ENCODE measurements around the gene RNF220. TPM values are rescaled to one million over a fixed set of nuclear protein-coding genes. Genes with fewer than 3 reads are reported as not detected.

Gene RNF220
- total RNA-seq, 1 experiment from 2014 or later: 66.6 TPM

GRCh38 chr1:44407430-44408211 lies 2.6 kb downstream of the RNF220 start:
- no peak for ATAC-seq
- intact Hi-C loops (cut with micrococcal nuclease): no loop called here

DNA sequence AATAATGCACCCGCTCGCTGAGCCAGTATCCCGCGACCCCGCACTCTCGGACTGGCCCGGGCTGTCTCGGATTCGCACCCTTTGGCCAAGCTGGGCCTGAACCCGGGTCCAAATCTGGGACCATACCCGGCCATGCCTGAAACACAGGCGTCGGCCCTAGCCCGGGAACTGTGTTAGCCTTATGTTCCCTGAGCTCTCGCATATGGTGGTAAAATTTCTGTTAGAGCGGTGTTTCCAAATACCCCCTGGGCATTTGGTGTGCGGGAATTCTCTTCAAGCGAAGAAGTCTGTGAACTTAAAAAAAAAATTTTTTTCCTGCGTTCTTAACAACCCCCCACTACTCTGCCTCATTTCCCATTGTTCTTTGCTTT lies 3.1 kb downstream of the RNF220 start:
- intact Hi-C loops (cut with micrococcal nuclease): no loop called here
- no peak overlapping the region; the same call in 1 of the 2 replicates for H3K4me3 ChIP-seq (ENCODE audit: low read length)
- no peak for ATAC-seq
- no TSS peak for BruUV-seq (replicated peaks)
- H3K27me3 ChIP-seq (ENCODE audit: low read length): peaks cover 12% of the 10 kb centered on the region
- no peak overlapping the region for H2AFZ ChIP-seq (ENCODE audit: low read length)
- H3K9me2 ChIP-seq (replicated peaks; ENCODE audit: low read length): no peaks in the 10 kb centered on the region
- no peak overlapping the region for H3K4me2 ChIP-seq (ENCODE audit: low read length)
- DNase-seq: no peak
- no peaks in the 10 kb centered on the region for H3K36me3 ChIP-seq (ENCODE audit: low read depth, low read length)
- peaks cover 8% of the 10 kb centered on the region; the same call in 1 of the 2 replicates for H3K4me1 ChIP-seq (ENCODE audit: insufficient read depth, low read length)
- TF ChIP-seq EZH2 (IDR thresholded peaks at IDR 0.05; ENCODE audit: low read length, unreplicated experiment) (no peak), EZH2phosphoT487 (IDR thresholded peaks at IDR 0.05; ENCODE audit: borderline replicate concordance, low read length) (no peak)
- TF ChIP-seq, protein P1, sequence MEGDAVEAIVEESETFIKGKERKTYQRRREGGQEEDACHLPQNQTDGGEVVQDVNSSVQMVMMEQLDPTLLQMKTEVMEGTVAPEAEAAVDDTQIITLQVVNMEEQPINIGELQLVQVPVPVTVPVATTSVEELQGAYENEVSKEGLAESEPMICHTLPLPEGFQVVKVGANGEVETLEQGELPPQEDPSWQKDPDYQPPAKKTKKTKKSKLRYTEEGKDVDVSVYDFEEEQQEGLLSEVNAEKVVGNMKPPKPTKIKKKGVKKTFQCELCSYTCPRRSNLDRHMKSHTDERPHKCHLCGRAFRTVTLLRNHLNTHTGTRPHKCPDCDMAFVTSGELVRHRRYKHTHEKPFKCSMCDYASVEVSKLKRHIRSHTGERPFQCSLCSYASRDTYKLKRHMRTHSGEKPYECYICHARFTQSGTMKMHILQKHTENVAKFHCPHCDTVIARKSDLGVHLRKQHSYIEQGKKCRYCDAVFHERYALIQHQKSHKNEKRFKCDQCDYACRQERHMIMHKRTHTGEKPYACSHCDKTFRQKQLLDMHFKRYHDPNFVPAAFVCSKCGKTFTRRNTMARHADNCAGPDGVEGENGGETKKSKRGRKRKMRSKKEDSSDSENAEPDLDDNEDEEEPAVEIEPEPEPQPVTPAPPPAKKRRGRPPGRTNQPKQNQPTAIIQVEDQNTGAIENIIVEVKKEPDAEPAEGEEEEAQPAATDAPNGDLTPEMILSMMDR (conservative IDR thresholded peaks at IDR 0.05; ENCODE audit: low read depth, low read length): no peak
- H4K20me1 ChIP-seq (ENCODE audit: low read length): no peaks in the 10 kb centered on the region
- H3K9ac ChIP-seq (ENCODE audit: low read length): no peak overlapping the region
- H3K79me2 ChIP-seq (ENCODE audit: low read length): no peaks in the 10 kb centered on the region
- POLR2A ChIA-PET (ENCODE audit: unreplicated experiment): no interaction called here
- no peaks in the 10 kb centered on the region for H3F3A ChIP-seq (ENCODE audit: low read length, unreplicated experiment)
- no peaks in the 10 kb centered on the region for H3K9me3 ChIP-seq (ENCODE audit: low read length)
- no peak overlapping the region for H3K27ac ChIP-seq (ENCODE audit: low read length)
- CTCF ChIA-PET: no interaction called here

More at GRCh38 chr1:44407430-44408211, 2.6 kb downstream of the RNF220 start:
- H3K9me2 ChIP-seq (replicated peaks; ENCODE audit: low read length): no peaks in the 10 kb centered on the region
- no peak overlapping the region for H3K4me2 ChIP-seq (ENCODE audit: low read length)
- peaks cover 12% of the 10 kb centered on the region for H3K27me3 ChIP-seq (ENCODE audit: low read length)
- no peak overlapping the region for H3K9ac ChIP-seq (ENCODE audit: low read length)
- H3K79me2 ChIP-seq (ENCODE audit: low read length): no peaks in the 10 kb centered on the region
- no peaks in the 10 kb centered on the region for H3K36me3 ChIP-seq (ENCODE audit: low read depth, low read length)
- peaks cover 8% of the 10 kb centered on the region; the same call in 1 of the 2 replicates for H3K4me1 ChIP-seq (ENCODE audit: insufficient read depth, low read length)
- H3F3A ChIP-seq (ENCODE audit: low read length, unreplicated experiment): no peaks in the 10 kb centered on the region
- no peaks in the 10 kb centered on the region for H3K9me3 ChIP-seq (ENCODE audit: low read length)
- no peak overlapping the region for H2AFZ ChIP-seq (ENCODE audit: low read length)
- DNase-seq: no peak
- H3K4me3 ChIP-seq (ENCODE audit: low read length): no peak overlapping the region
- H4K20me1 ChIP-seq (ENCODE audit: low read length): no peaks in the 10 kb centered on the region
- CTCF ChIA-PET: no interaction called here
- TF ChIP-seq, protein P1 (conservative IDR thresholded peaks at IDR 0.05; ENCODE audit: low read depth, low read length): no peak
- TF ChIP-seq EZH2phosphoT487 (IDR thresholded peaks at IDR 0.05; ENCODE audit: borderline replicate concordance, low read length) (no peak), EZH2 (IDR thresholded peaks at IDR 0.05; ENCODE audit: low read length, unreplicated experiment) (no peak)
- no TSS peak for BruUV-seq (replicated peaks)
- POLR2A ChIA-PET (ENCODE audit: unreplicated experiment): no interaction called here
- H3K27ac ChIP-seq (ENCODE audit: low read length): no peak overlapping the region
